NB4 (cell line): ENCODE results near the gene HMMR.
"Not testable (repeated sequence)": the region's sequence is repeated elsewhere in the genome, so short reads cannot be mapped to it uniquely, and the experiment has no call there.

ENCODE experiments used
- DNase-seq: peaks from one replicate; pipeline ENCODE4 v3.0.0; 2010; ENCODE audit warnings: low read depth
- H3K4me3 ChIP-seq: one replicate; pipeline ENCODE4 v1.5.1; 2011; ENCODE audit warnings: mild to moderate bottlenecking, low read depth, low read length, moderate library complexity
- MYC ChIP-seq: IDR thresholded peaks from 2 replicates; pipeline ENCODE4 v1.6.1; 2011; ENCODE audit warnings: low read depth, low read length
- POLR2A ChIP-seq: IDR thresholded peaks from 2 replicates; pipeline ENCODE4 v1.6.1; 2011; ENCODE audit warnings: mild to moderate bottlenecking; ENCODE audit not compliant: insufficient read length; ENCODE audit errors: extremely low read depth
- TF ChIP-seq, protein P1 (sequence below): IDR thresholded peaks from 2 replicates; pipeline ENCODE4 v1.6.1; 2011; ENCODE audit warnings: low read depth, low read length
- TF ChIP-seq, protein P2 (sequence below): IDR thresholded peaks from one replicate; pipeline ENCODE4 v1.5.1; 2012; ENCODE audit warnings: low read depth, low read length

HMMR gene, protein sequence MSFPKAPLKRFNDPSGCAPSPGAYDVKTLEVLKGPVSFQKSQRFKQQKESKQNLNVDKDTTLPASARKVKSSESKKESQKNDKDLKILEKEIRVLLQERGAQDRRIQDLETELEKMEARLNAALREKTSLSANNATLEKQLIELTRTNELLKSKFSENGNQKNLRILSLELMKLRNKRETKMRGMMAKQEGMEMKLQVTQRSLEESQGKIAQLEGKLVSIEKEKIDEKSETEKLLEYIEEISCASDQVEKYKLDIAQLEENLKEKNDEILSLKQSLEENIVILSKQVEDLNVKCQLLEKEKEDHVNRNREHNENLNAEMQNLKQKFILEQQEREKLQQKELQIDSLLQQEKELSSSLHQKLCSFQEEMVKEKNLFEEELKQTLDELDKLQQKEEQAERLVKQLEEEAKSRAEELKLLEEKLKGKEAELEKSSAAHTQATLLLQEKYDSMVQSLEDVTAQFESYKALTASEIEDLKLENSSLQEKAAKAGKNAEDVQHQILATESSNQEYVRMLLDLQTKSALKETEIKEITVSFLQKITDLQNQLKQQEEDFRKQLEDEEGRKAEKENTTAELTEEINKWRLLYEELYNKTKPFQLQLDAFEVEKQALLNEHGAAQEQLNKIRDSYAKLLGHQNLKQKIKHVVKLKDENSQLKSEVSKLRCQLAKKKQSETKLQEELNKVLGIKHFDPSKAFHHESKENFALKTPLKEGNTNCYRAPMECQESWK

DNA sequence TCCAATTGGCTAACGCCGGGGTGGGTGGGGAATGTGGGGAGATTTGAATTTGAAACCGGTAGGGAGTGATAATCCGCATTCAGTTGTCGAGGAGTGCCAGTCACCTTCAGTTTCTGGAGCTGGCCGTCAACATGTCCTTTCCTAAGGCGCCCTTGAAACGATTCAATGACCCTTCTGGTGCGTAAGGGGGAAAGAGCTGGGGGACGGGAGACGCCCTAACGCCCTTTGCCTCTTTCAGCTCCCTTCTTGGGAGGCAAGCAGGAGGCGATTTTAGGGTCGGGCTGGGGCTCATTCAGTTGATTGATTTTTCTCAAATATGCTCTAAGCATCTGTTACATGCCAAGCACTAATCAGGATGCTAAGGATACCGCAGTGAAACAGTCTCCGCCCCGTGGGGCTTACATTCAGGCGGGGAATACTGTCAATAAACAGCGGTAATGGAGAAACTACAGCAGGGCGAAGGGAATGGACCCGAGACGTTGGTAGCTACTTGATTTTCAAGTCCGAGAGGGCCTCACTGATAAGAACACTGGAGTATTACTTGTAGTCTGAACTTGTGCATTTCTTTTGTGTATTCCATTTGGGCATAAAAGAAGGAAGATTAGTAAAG is at the start of gene HMMR:
TSS of gene HMMR (plus strand) at position 71 of the 610 bp plus-strand sequence. CDS start at position 132, 61 bp downstream.
- TF ChIP-seq MYC: 0 out of 2 replicates have a peak, but pooled peaks have one; percentile 30
- TF ChIP-seq POLR2A: peak; percentile 60
- TF ChIP-seq, protein P1, sequence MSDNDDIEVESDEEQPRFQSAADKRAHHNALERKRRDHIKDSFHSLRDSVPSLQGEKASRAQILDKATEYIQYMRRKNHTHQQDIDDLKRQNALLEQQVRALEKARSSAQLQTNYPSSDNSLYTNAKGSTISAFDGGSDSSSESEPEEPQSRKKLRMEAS: no peak
- TF ChIP-seq, protein P2, sequence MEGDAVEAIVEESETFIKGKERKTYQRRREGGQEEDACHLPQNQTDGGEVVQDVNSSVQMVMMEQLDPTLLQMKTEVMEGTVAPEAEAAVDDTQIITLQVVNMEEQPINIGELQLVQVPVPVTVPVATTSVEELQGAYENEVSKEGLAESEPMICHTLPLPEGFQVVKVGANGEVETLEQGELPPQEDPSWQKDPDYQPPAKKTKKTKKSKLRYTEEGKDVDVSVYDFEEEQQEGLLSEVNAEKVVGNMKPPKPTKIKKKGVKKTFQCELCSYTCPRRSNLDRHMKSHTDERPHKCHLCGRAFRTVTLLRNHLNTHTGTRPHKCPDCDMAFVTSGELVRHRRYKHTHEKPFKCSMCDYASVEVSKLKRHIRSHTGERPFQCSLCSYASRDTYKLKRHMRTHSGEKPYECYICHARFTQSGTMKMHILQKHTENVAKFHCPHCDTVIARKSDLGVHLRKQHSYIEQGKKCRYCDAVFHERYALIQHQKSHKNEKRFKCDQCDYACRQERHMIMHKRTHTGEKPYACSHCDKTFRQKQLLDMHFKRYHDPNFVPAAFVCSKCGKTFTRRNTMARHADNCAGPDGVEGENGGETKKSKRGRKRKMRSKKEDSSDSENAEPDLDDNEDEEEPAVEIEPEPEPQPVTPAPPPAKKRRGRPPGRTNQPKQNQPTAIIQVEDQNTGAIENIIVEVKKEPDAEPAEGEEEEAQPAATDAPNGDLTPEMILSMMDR: no peak
- peak within 1 kb of the TSS; percentile 100 for H3K4me3 ChIP-seq
- no peak for DNase-seq

DNA sequence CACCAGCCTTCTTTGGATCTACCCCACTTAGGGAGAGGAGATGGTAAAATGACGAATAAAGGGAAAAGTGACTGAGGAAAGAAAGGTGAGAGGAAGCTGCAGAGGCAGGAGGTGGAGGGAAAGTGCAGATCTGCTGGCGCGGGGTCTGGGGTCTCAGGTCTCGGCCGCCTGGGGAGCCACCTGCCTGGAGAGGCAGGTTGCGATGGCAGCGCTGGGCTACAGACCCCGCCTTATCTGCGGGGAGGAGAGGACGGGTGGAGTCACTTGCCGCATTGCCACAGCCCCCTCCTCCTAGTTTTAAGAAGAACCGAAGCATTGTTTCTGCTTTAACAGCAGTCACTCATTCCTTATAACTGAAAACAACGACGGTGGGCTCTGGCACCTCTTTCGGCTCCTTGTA is 44.8 kb upstream of the HMMR start:
- not testable (repeated sequence) for H3K4me3 ChIP-seq, DNase-seq

DNA sequence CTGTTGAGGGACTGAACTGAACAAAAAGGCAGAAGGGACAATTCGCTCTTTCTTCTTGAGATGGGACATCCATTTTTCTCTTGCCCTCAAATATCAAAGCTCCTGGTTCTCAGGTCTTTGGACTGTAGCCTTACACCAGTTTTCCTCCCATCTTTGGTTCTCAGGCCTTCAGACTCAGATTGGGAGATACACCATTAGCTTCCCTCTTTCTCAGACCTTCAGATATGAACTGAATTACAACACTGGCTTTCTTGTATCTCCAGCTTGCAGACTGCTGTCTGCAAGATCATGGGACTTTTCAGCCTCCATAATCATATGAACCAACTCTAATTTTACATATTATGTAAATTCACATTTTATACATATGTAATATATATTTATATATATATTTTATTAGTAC is 35.6 kb upstream of the HMMR start:
- DNase-seq: no peak

DNA sequence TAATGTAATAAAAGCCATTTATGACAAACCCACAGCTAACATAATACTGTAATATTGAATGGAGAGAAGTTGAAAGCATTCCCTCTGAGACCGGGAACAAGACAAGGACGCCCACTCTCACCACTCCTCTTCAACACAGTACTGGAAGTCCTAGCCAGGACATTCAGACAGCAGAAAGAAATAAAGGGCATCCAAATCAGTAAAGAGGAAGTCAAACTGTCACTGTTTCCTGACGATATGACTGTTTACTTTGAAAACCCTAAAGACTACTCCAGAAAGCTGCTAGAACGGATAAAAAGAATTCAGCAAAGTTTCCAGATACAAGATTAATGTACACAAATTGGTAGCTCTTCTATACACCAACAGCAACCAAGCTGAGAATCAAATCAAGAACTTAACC is 34.3 kb upstream of the HMMR start:
- peak; percentile 11 for DNase-seq
- H3K4me3 ChIP-seq: not testable (repeated sequence)

More for the DNA sequence above, 35.6 kb upstream of the HMMR start:
- TF ChIP-seq, protein P1: no peak
- TF ChIP-seq POLR2A: no peak
- TF ChIP-seq, protein P2: no peak
- TF ChIP-seq MYC: no peak
- no peak overlapping the region for H3K4me3 ChIP-seq

DNA sequence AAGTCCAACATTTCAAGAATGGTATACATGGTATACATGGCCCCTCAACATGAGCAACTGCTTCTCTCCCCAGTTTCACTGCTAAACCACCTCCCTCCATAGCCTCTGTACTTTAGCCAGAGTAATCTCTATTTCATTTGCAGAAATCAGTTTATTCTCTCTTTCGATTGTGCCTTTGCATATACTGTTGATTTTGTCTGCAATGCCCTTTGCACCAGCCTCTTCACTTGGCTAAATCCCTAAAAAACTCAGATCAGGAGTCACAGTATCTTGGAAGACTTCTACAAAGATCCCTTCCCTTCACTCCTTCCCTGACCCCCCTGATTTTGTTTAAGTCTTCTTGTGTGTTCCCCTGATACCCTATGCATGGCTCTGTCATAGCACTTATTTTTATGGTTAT is 27.9 kb upstream of the HMMR start:
- TF ChIP-seq, protein P1: no peak
- TF ChIP-seq POLR2A (no peak), MYC (no peak)
- TF ChIP-seq, protein P2: no peak
- H3K4me3 ChIP-seq: no peak overlapping the region
- no peak for DNase-seq

DNA sequence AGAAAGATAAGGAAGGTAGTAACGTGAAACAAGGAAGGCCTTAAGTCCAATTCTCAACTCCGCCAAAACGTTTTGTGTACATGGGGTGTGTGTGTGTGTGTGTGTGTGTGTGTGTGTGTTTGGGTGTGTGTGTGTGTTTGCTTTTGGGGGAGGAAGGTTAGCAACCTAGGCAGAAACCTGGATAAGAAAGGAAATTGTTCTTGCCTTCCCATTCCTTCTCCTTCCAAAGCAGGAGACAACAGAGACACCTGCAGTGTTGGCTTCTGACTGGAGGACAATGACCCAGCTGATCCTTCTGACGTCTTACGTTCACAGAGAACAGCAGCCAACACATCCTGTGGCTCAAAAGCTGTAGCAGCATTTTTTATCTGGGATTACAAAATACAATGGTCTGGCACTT is 27.2 kb upstream of the HMMR start:
- no peak for DNase-seq
- TF ChIP-seq, protein P2: no peak
- no peak overlapping the region for H3K4me3 ChIP-seq
